ENCODE measurements around the gene CC2D2A.

CC2D2A gene

GRCh38 chr4:15469402-15470127, at the start of gene CC2D2A:
Gene CC2D2A, plus strand, starts transcription at chr4:15469882. Its CDS starts 6,051 bp downstream, at chr4:15475933.
- no peak for DNase-seq

- no peak for DNase-seq
Observed at GRCh38 chr4:15420642-15421041, 49.0 kb upstream of the CC2D2A start.

- no peak for DNase-seq
Observed at GRCh38 chr4:15423285-15423711, 46.4 kb upstream of the CC2D2A start.

GRCh38 chr4:15425520-15425919, 44.2 kb upstream of the CC2D2A start:
- no peak for DNase-seq

GRCh38 chr4:15427161-15427560, 42.5 kb upstream of the CC2D2A start:
- no peak for DNase-seq

GRCh38 chr4:15427701-15428100, 42.0 kb upstream of the CC2D2A start, which contains the start of gene C1QTNF7:
Gene C1QTNF7, plus strand, starts transcription at chr4:15428033. Its CDS starts 7,711 bp downstream, at chr4:15435744.
- no peak for DNase-seq

- no peak for DNase-seq
Observed at GRCh38 chr4:15428611-15429010, 41.1 kb upstream of the CC2D2A start.

- DNase-seq = no peak
Observed at GRCh38 chr4:15434091-15434490, 35.6 kb upstream of the CC2D2A start.

- no peak for DNase-seq
Observed at GRCh38 chr4:15434676-15435075, 35.0 kb upstream of the CC2D2A start.

- no peak for DNase-seq
Observed at GRCh38 chr4:15436513-15436912, 33.2 kb upstream of the CC2D2A start.

- DNase-seq = no peak
Observed at GRCh38 chr4:15438939-15439524, 30.6 kb upstream of the CC2D2A start.

GRCh38 chr4:15443371-15444160, 26.1 kb upstream of the CC2D2A start:
- no peak for DNase-seq

GRCh38 chr4:15444276-15444675, 25.4 kb upstream of the CC2D2A start:
- no peak for DNase-seq

- DNase-seq = no peak
Observed at GRCh38 chr4:15444879-15445547, 24.7 kb upstream of the CC2D2A start.

GRCh38 chr4:15451181-15451865, 18.4 kb upstream of the CC2D2A start:
- DNase-seq = no peak

GRCh38 chr4:15451866-15452765, 17.6 kb upstream of the CC2D2A start:
- peak; percentile 36 to 89 for DNase-seq

- no peak for DNase-seq
Observed at GRCh38 chr4:15455290-15455689, 14.4 kb upstream of the CC2D2A start.

GRCh38 chr4:15457406-15458201, 12.1 kb upstream of the CC2D2A start:
- peak in 1 of 2 experiments; percentile 50 for DNase-seq

GRCh38 chr4:15458616-15459015, 11.1 kb upstream of the CC2D2A start:
- DNase-seq = no peak

GRCh38 chr4:15459706-15460105, 10.0 kb upstream of the CC2D2A start:
- DNase-seq = no peak

GRCh38 chr4:15466596-15466995, 3.1 kb upstream of the CC2D2A start:
- no peak for DNase-seq

Data from SW 1271 (cell line).